GM18502 (cell line): ENCODE results near the gene SDR42E1.

Source experiments
- ATAC-seq: cut with Tn5 transposase; IDR thresholded peaks from one replicate; pipeline ENCODE4 v1.9.1; 2021; ENCODE audit warnings: mild to moderate bottlenecking; ENCODE audit not compliant: unreplicated experiment, poor library complexity

The SDR42E1 gene

DNA sequence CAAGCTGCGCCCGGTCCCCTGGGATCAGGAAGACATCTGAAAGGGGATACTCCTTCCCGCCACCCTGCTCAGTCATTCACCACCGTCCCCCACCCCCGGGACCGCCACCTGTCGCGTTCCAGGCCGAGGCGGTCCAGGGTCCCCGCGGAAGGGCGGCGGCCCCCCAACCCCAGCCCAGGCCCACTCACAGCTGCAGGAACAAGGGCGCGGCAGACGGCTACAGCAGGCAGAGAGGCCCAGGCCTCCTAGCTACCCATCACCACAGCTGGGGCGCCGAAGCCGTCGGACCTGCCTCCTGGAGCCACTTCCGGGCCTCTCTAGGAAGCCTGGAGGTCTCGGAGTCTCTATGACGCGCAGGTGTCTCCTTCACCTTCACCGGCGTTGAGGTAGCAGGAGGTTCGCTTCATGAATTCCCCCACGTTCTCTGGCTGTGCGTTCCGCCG is at the start of gene SDR42E1:
TSS of gene SDR42E1 (minus strand) at position 272 of the 443 bp plus-strand sequence. CDS start 10,612 bp downstream, outside the sequence.
- peak; percentile 99 for ATAC-seq

DNA sequence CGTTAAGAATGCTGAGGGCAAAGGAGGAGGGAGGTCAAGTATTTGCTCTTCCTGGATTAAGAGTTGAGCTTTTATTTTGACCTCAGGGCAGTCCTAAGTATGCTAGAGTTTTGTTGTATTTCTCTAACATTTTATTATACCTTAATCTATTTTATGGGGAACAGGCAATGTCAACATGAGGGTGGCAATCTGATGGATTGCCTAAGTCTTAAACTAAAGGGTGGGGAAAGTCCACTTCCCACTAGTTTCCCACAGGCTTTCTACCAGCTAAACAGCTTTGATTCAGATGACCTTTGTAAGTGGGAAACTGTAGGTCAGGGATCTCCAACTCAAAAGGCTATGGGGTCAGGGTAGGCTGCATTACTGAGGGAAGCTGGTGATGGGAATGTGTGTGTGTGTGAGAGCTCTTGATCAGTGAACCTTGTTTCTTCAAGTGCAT is 48.7 kb upstream of the SDR42E1 start:
- no peak for ATAC-seq

- ATAC-seq: no peak
These were observed 48.1 kb upstream of the SDR42E1 start for GRCh38 chr16:82059161-82059982.

GRCh38 chr16:82056550-82056896 is 45.3 kb upstream of the SDR42E1 start:
- no peak for ATAC-seq

DNA sequence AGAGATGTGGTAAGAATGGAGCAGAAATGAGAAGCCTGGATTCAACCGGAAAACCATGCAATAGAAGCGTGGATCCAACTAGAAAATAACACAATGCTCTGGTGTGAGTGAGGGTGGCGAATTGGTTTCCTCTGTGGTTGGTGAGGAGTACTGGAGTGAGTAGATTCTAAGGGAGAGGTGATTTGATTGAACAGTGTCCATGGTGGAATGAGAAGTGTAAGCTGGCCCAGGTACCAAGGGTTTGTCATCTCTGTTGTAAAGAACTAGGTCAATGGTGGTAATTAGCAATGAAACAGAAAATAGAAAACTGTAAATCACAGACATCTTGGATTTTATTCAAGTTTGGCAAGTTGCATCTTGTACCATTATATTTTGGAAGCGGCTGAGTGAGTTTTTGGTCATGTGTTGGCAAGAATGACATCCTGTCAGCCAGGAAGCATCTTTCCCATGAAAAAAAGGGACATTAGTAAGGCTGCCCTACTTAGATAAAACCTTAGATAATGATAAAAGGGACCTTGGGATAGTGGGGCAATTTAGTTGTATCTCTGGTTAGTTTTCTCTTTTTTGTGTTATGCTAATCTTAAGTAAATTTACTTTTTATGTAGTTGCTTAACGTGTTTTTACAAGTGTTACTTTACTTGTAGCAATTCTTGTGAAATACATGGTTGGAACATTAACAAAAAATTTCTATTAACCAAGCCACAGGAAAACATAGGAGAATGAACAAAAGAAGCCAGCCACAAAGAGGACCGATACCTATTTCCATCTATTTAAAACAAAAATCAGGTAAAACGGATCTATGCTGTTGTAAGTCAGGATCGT is 44.7 kb upstream of the SDR42E1 start:
- no peak for ATAC-seq

GRCh38 chr16:82055117-82055516 is 43.8 kb upstream of the SDR42E1 start:
- ATAC-seq: no peak

DNA sequence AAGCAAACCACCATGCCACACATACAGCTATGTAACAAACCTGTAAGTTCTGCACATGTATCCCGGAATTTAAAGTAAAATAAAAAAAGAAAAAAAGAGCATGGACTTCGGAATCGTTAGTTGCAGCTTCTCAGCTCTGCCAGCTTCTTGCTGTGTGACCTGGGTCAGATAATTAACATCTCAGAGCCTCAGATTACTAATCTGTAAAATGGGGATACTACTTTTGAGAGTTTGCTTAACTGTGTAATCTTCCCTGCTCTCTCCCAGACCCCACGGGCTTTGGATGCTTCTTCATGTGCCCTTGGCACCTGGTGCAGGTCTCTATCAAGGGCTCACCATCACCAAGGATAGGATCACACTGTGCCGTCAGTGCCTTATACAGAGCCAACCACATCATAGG is 40.4 kb upstream of the SDR42E1 start:
- ATAC-seq: no peak

DNA sequence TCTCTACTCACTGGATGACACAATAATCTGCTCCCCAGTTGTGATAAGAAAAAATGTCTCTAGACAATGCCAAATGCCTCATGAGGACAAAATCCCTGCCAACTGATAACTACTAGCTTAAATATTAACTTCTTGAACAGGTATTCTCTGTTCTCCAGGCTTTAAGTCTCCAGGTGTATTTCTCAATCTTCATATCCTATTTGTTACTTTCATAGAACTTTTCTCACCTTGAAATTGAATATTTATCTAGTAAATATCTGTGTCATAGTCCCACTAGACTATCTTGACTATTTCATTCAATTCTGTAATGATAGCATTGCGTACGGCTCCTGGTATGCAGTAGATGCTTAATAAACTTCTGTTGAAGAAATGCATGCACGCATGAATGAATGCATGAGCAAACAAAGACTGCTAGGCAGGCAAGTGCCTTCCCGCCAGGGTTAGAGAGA is 39.7 kb upstream of the SDR42E1 start:
- ATAC-seq: no peak

DNA sequence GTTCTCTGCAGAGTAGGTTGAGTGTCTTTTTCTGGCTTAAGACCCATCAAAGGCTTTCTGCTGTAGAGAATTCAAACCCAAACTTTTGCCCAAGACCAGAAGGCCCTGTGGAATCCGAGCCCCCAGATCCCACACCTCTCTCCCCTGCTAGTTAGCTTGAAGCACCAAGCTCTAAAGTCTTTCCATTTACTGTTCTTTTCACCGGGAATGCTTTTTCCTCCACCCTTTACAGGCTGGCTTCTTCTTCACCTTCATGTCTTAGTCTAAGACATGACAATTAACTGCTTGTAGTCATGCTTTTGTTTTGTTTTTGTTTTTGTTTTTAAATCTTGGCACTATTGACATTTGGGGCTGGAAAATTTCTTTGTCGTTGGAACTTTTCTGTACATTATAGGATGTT is 39.2 kb upstream of the SDR42E1 start:
- ATAC-seq: no peak

DNA sequence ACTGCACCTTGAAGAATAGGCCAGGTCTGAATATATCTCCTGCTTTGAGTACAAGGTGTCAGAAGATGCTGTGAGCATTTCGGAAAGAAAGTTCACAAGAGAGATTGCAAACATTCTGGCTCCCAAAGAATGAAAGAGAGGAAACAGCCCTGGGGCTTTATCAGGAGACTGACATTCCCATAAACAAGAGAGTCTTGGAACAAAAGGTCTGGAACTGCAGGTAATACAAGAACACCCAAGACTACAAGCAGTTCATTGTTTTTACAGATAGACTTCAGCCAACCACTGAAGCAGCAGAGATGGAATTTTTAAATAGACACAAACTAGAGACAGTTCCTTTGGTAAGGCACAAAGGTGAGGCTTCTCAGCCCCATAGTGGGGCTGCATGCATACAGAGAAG is 38.2 kb upstream of the SDR42E1 start:
- no peak for ATAC-seq

DNA sequence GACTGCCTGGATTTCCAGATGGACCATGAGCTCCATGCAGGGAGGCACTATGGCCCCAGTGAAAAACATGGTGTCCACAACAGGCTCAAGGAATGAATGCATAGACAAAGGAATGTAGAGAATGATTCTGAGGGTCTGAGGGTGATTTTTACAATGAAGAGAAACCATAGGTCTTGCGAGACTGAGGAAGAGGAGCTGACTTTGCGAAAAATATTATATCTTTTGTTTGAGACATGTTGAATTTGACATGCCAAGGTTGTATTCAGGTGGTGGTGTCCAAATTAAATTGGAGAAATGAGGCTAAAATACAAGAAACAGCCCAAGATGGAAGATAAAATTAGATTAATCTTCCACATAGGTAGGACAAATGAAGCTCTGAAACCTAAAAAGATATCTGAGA is 36.5 kb upstream of the SDR42E1 start:
- no peak for ATAC-seq

- ATAC-seq: no peak
These were observed 36.1 kb upstream of the SDR42E1 start for GRCh38 chr16:82047374-82047773.

DNA sequence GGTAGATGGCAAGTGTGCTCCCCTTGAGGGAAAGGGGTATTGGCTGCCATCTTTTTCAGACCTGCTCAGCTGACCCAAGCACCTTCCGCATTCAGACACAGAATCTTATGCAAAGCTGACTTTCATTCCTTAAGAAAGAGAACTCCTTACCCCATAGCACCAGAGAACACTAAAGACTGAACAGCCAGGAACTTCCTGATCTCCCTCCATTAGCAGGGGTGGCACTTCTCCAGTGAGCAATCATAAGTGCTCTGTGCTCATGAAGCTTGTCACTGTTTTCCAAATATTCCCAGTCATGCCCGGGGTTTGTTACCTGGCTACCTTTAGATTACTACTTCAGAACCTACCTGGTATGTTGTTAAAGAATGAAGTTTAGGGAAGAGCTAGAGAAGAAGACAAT is 35.7 kb upstream of the SDR42E1 start:
- no peak for ATAC-seq

DNA sequence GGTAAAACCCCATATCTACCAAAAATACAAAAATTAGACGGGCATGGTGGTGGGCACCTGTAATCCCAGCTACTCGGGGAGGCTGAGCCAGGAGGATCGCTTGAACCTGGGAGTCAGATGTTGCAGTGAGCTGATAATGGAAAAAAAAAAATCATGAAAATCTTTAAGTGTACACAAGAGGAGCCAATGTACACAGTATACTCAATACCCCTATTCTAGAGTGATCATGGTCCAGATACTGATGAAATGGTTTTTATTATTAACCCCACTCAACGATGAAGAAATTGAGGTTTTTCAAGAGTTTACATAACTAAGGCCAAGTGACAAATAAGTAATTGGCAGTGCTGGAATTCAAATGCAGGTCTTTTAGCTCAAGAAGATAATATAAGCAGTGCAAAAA is 35.3 kb upstream of the SDR42E1 start:
- no peak for ATAC-seq

DNA sequence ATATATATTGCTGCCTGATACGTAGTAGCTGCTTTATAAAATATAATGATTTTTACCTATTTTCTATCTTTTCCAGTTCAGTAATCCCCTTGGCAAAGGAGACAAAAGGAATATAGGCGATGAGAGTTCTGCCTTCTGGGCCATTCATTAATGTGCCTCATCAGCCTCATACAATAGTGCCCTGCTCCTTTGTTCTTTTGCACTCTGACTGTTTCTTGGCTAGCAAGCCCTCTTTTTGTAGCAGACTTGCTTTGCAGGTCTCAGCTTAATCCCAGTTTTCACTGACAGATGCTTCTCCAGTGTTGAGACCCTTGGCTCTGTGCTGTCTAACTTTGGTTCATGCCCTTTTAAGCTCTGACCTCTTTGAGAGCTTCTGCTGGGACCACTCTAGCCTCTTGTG is 34.2 kb upstream of the SDR42E1 start:
- ATAC-seq: no peak

DNA sequence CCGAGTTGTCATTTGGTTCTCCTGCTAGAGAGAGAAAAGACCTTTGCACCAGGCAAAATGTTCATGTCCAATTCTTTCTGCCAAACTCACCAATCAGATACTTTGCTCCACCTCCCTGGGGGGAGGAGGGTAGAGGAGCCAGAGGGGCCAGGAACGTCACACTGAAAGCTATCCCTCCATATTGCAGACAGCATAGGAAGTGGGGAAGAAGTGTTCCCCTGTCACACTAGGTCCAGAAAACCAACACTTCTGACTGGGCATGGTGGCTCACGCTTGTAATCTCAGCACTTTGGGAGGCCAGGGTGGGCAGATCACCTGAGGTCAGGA is 33.3 kb upstream of the SDR42E1 start:
- ATAC-seq: no peak

DNA sequence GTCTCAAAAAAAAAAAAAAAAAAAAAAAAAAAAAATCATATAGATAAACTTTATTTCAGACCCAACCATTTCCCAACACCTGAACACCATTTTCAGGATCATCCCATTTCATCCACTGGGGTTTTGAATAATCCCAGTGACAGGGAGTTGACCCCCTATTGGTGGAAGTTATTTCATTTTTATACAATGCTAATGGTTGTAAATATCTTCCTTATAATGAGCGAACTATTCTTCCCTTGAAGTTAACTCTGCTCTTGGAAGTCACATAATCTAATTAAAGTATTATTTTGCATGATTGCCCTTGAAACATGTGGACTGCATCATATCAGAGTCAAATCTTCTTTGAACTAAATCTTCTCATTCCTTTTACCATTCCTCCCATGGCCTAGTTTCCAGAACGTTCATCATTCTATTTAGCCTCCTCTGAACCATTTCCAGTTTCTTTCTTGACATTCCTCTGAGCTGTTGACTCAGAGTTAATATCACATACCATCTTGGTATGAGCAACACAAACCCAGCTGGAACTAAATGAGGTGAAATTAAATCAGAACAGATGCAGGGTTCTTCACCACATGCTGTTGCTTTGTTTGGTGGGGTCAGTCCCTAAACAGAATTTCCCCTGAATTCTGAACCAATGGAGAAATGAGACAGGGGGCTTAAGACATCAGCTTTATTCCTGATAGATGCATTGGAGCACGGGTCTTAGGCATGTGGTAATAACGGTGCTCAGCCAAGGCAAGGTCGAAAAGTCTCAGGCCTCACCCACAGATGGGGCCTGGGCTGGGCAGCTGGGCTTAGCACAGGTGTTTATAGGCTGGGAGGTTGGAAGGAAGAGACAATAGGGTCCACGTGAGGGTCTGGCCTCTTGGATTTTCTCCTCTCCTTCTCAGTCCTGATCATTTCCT is 32.7 kb upstream of the SDR42E1 start:
- no peak for ATAC-seq

- no peak for ATAC-seq
These were observed 31.6 kb upstream of the SDR42E1 start for GRCh38 chr16:82042846-82043245.

- no peak for ATAC-seq
These were observed 30.9 kb upstream of the SDR42E1 start for GRCh38 chr16:82042144-82042543.

DNA sequence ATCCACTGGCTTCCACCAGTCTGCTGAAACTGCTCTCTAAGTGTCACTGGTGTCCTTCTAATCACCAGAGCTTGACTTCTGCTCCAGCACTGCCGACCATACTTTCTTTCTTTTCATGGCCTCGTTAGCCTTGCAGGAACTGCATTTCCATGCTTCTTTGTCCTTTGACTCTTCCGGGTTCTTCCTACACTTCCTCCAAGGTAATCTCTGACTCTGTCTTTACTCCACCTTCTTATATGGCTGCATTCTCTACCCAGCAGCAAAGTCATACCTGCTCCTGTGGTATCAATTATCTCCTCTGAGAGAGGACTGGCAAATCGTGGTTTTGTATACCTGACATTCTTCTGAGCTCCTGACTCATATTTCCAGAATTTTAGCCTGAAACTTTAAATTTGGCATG is 30.3 kb upstream of the SDR42E1 start:
- no peak for ATAC-seq

- no peak for ATAC-seq
These were observed 29.0 kb upstream of the SDR42E1 start for GRCh38 chr16:82040296-82040695.
